IPS DF 6.9 (cell line): Measurements from ENCODE around the gene EVC.

Source experiments
- DNase-seq: peaks from one replicate; pipeline ENCODE4 v3.0.0-alpha.2; 2013; ENCODE audit warnings: low read depth, low spot score
- H3K27ac ChIP-seq: one replicate; pipeline ENCODE4 v1.5.1; 2013; ENCODE audit warnings: low read length, control low read depth
- H3K27me3 ChIP-seq: 2 replicates; pipeline ENCODE4 v1.6.1; 2013; ENCODE audit warnings: mild to moderate bottlenecking, low read length; ENCODE audit not compliant: control insufficient read depth, insufficient read depth
- H3K36me3 ChIP-seq: 2 replicates; pipeline ENCODE4 v1.6.1; 2013; ENCODE audit warnings: low read length; ENCODE audit not compliant: control insufficient read depth, insufficient read depth
- H3K4me1 ChIP-seq: 2 replicates; pipeline ENCODE4 v1.6.1; 2013; ENCODE audit warnings: low read length; ENCODE audit not compliant: control insufficient read depth, insufficient read depth
- H3K4me3 ChIP-seq: 2 replicates; pipeline ENCODE4 v1.5.1; 2013; ENCODE audit warnings: mild to moderate bottlenecking, low read length
- H3K9me3 ChIP-seq: 2 replicates; pipeline ENCODE4 v1.6.1; 2013; ENCODE audit warnings: low read length, inconsistent platforms; ENCODE audit not compliant: control insufficient read depth, insufficient read depth
- WGBS: extraction: QIAGEN DNeasy Blood & Tissue Kit; methylation state at CpG from one replicate; pipeline ENCODE4 v1.1.7; 2013; ENCODE audit warnings: mixed read lengths, missing lambda C conversion rate; ENCODE audit not compliant: insufficient read length, insufficient coverage; 5-methylcytosine and 5-hydroxymethylcytosine counted together

The EVC gene

GRCh38 chr4:5730436-5730835 is 19.4 kb downstream of the EVC start:
- WGBS = no CpG with 5 or more reads among the region's 10 CpGs
- H3K4me1 ChIP-seq = no peaks in the 10 kb centered on the region

GRCh38 chr4:5730993-5731990 is 20.3 kb downstream of the EVC start:
- no peaks in the 10 kb centered on the region; the same call in none of the 2 replicates for H3K36me3 ChIP-seq

More at GRCh38 chr4:5730436-5730835, 19.4 kb downstream of the EVC start:
- DNase-seq = no peak
- H3K27me3 ChIP-seq = no peaks in the 10 kb centered on the region
- no peak overlapping the region for H3K27ac ChIP-seq
- H3K36me3 ChIP-seq = no peaks in the 10 kb centered on the region; the same call in none of the 2 replicates
- H3K9me3 ChIP-seq = no peaks in the 10 kb centered on the region
- no peak overlapping the region for H3K4me3 ChIP-seq

GRCh38 chr4:5732158-5732557 is 21.2 kb downstream of the EVC start:
- no peak overlapping the region for H3K4me3 ChIP-seq
- no peak for DNase-seq
- no CpG with 5 or more reads among the region's 10 CpGs for WGBS
- H3K27ac ChIP-seq = no peak overlapping the region
- no peaks in the 10 kb centered on the region; the same call in none of the 2 replicates for H3K36me3 ChIP-seq
- no peaks in the 10 kb centered on the region for H3K9me3 ChIP-seq
- no peaks in the 10 kb centered on the region for H3K4me1 ChIP-seq
- no peaks in the 10 kb centered on the region for H3K27me3 ChIP-seq

More at GRCh38 chr4:5730993-5731990, 20.3 kb downstream of the EVC start:
- Histone ChIP-seq H3K9me3 (no peaks in the 10 kb centered on the region), H3K4me3 (no peak overlapping the region), H3K27ac (no peak overlapping the region), H3K4me1 (no peaks in the 10 kb centered on the region), H3K27me3 (no peaks in the 10 kb centered on the region)
- no peak for DNase-seq
- no CpG with 5 or more reads among the region's 30 CpGs for WGBS

- no peaks in the 10 kb centered on the region for H3K4me1 ChIP-seq
- no peaks in the 10 kb centered on the region for H3K9me3 ChIP-seq
- no peaks in the 10 kb centered on the region; the same call in none of the 2 replicates for H3K36me3 ChIP-seq
- no peak overlapping the region for H3K27ac ChIP-seq
- no peak overlapping the region for H3K4me3 ChIP-seq
- no peak for DNase-seq
- H3K27me3 ChIP-seq = no peaks in the 10 kb centered on the region
- no CpG with 5 or more reads among the region's 5 CpGs for WGBS
Measured at GRCh38 chr4:5734853-5735252, 23.9 kb downstream of the EVC start.

GRCh38 chr4:5735463-5735862 is 24.5 kb downstream of the EVC start:
- H3K27ac ChIP-seq = no peak overlapping the region
- H3K4me1 ChIP-seq = no peaks in the 10 kb centered on the region
- H3K4me3 ChIP-seq = no peak overlapping the region
- H3K27me3 ChIP-seq = no peaks in the 10 kb centered on the region
- no CpG with 5 or more reads among the region's 3 CpGs for WGBS
- no peaks in the 10 kb centered on the region for H3K9me3 ChIP-seq
- H3K36me3 ChIP-seq = no peaks in the 10 kb centered on the region; the same call in 1 of the 2 replicates
- DNase-seq = no peak

- DNase-seq = no peak
- Histone ChIP-seq H3K36me3 (no peaks in the 10 kb centered on the region), H3K9me3 (no peaks in the 10 kb centered on the region), H3K4me1 (no peaks in the 10 kb centered on the region), H3K27ac (no peak overlapping the region), H3K4me3 (no peak overlapping the region), H3K27me3 (no peaks in the 10 kb centered on the region)
- no CpG with 5 or more reads among the region's 2 CpGs for WGBS
Measured at GRCh38 chr4:5738061-5738460, 27.1 kb downstream of the EVC start.

- Histone ChIP-seq H3K4me3 (no peak overlapping the region), H3K4me1 (no peaks in the 10 kb centered on the region), H3K36me3 (no peaks in the 10 kb centered on the region), H3K9me3 (no peaks in the 10 kb centered on the region), H3K27me3 (no peaks in the 10 kb centered on the region), H3K27ac (no peak overlapping the region)
- WGBS = no CpG with 5 or more reads among the region's 2 CpGs
- no peak for DNase-seq
Measured at GRCh38 chr4:5742388-5742787, 31.4 kb downstream of the EVC start.

GRCh38 chr4:5742968-5743367 is 32.0 kb downstream of the EVC start:
- no peak for DNase-seq
- Histone ChIP-seq H3K27ac (no peak overlapping the region), H3K9me3 (no peaks in the 10 kb centered on the region), H3K27me3 (no peaks in the 10 kb centered on the region), H3K4me1 (no peaks in the 10 kb centered on the region), H3K4me3 (no peak overlapping the region), H3K36me3 (no peaks in the 10 kb centered on the region)
- no CpG with 5 or more reads among the region's 2 CpGs for WGBS

GRCh38 chr4:5746250-5746649 is 35.2 kb downstream of the EVC start:
- DNase-seq = no peak
- Histone ChIP-seq H3K27ac (no peak overlapping the region), H3K27me3 (no peaks in the 10 kb centered on the region), H3K9me3 (no peaks in the 10 kb centered on the region), H3K36me3 (no peaks in the 10 kb centered on the region), H3K4me3 (no peak overlapping the region), H3K4me1 (no peaks in the 10 kb centered on the region)
- WGBS = no CpG with 5 or more reads among the region's 5 CpGs

GRCh38 chr4:5746829-5747737 is 36.1 kb downstream of the EVC start:
- Histone ChIP-seq H3K27ac (no peak overlapping the region), H3K4me1 (peaks cover 6% of the 10 kb centered on the region), H3K9me3 (no peaks in the 10 kb centered on the region), H3K4me3 (no peak overlapping the region), H3K36me3 (no peaks in the 10 kb centered on the region), H3K27me3 (no peaks in the 10 kb centered on the region)
- DNase-seq = no peak
- WGBS = no CpG with 5 or more reads among the region's 12 CpGs
